Activated CD8-positive, alpha-beta memory T cell treated with anti-CD3 and anti-CD28 coated beads, Interleukin-2, amount 50 U/mL, for 24 hours (primary cell): ENCODE data around the gene GRID2IP.

Experiments used
- DNase-seq: peaks from one replicate; pipeline ENCODE4 v3.0.0-alpha.2; 2020; ENCODE audit errors: extremely low read depth

The GRID2IP gene

DNA sequence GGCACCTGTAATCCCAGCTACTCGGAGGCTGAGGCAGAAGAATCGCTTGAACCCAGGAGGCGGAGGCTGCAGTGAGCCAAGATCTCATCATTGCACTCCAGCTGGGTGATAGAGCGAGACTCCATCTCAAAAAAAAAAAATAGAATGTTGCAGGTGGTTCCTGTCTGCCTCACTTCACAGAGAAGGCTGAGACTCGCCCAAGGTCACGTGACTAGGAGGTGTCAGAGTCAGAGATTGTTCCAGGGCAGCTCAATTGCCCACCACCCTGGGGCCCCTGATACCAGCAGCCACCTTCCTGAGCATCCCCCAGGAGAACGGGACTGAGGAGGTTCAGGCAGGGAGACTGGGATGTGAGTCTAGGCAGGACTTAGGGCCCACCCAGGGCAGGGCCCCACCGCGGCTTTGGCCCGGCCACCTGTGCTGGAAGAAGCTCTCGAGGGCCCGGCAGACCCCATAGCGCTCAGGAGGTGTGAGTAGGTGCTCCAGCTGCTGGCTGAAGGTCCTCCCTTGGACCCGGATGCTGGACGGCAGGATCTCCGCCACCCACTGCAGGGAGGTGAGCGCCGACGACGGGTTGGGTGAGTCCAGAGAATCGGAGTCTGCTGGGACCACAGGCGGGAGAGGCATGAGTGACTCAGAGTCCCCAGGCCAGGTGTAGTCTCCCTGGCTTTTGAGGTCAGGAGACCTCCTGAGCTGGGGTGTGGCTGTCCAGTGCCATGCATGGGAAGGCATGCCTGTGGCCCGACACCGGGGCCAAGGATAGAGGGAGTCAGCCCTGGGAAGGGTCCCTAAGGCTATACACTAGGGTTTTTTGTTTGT is 30.9 kb downstream of the GRID2IP start:
- DNase-seq = no peak

DNA sequence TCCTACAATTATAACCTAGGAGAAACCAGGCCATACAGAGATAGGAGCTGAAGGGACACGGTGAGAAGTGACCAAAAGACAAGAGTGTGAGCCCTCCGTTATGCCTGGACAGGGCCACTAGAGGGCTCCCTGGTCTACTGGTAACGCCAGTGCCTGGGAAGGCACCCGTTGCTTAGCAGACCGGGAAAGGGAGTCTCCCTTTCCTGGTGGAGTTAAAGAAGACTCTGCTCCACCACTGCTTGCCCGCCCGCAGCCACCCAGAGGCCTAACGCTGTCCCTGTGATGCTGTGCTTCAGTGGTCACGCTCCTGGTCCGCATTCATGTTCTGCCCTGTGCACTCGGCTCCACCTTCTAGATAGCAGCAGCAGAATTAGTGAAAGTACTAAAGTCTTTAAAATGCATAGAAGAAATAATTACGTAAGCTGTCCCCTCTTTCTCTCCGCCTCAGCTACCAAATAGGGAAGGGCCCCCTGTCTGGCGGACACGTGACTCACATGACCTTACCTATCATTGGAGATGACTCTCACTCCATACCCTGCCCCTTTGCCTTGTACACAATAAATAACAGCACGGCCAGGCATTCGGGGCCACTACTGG is 34.8 kb downstream of the GRID2IP start:
- DNase-seq = no peak

DNA sequence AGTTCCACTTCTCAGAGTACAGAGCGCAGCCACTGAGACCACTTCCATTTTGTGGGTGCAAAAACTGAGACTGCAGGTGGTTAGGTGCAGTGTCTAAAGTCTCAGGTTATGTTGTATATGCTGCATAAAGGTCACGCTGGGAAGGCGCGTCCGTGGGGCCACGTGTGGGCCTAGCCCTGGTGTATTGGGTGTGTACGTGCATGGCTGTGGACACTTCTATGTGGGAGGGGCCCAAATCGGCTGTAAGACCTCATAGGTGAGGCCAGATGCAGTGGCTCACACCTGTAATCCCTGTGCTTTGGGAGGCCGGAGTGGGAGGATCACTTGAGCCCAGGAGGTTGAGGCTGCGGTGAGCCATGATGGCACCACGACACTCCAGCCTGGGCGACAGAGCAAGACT is 37.7 kb downstream of the GRID2IP start:
- no peak for DNase-seq

DNA sequence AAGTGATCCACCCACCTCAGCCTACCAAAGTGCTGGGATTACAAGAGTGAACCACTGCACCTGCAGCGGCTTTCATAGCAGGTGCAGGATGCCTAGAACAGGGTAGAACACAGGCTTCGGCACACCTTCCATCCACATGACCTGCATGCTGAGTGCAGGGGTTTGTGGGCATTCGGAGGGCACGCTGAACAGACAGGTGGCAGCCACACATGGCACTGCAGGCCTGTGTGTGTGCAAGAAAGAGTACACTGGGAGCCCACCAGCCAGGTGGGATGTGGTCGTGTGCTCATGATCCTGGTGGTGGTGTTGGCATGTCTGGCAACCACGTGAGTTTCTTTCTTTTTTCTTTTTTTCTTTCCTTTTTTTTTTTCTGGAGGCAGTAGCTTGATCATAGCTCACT is 38.4 kb downstream of the GRID2IP start:
- no peak for DNase-seq

DNA sequence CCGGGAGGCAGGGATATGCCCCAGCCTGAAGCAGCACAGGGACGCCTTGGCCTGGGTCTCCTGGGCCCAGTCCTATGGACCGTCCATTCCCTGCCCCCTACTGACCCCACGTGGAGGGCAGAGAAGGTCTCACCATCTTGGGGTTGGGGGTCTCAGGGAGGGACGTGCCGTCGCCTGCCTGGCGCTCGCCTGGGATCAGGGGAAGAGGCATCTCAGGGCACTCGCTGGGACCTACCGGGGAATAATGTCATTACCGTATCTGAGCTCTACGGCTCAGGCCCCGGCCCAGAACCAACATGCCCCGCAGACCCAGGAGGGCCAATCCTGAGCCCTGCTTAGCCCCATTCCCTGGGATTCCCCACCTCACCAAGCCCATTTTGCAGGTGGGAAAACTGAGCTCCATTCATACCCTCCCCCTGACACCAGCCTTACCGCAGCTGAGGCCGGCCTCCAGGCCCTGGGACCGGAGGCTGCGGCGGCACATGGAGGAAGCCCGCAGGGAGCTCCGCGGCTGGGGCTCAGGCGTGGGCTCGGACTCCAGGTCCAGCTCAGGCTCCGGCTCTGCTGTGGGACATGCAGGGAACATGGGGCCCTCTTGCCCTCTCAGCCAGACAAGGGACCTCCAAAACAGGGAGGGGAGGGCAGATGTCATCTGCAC is 40.7 kb downstream of the GRID2IP start:
- DNase-seq = no peak

DNA sequence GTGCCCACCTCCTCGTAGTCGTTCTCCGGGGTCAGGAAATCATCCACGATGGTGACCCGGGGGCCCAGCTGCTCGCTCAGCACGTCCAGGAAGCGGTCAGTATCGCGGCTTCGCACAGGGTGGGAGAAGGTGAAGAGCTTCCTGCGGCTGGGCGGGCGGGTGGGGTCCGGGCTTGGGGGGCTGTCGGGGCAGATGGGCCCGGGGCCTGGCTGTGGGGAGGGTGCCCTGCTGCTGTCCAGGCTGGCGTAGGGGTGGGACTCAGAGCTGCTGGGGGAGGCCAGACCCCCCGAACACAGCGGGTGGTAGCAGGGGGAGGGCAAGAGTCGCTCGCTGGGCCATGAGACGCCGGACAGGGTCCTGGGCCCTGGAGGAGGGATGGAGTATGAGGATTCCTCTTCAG is 42.3 kb downstream of the GRID2IP start:
- DNase-seq = no peak

DNA sequence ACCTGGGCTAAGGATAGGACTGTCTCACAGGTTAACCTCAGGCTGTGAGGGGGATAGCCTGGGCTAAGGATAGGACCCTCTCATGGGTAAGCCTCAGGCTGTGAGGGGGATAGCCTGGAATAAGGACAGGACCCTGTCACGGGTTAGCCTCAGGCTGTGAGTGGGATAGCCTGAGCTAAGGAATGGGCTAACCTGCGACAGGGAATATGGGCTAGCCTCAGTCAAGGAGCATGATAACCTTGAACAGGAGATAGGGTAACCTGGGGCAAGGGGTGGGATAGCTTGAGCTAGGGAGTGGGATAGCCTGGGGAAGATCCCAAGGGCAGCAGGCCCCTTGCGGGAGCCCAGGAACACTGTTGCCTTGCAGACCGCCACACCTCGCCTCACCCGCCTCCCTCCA is 42.7 kb downstream of the GRID2IP start:
- DNase-seq = no peak

DNA sequence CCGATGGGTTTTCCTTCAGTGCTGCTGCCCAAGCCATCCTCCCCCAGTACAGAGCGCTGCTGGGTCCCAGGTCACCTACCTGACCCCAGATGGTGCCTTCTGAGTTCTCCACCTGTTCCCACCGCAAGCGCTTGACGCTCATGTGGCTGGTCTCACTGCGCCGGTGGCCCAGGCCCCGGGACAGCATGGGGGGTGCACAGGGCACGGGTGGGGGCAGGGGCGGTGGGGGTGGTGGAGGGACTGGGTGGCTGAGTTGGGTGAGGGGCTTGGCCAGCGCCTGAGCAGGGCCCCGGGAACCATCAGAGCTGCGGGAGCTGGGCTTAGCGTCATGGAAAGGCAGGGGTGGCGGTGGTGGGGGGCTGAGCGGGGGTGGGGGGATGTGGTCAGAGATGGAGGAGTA is 43.4 kb downstream of the GRID2IP start:
- no peak for DNase-seq

DNA sequence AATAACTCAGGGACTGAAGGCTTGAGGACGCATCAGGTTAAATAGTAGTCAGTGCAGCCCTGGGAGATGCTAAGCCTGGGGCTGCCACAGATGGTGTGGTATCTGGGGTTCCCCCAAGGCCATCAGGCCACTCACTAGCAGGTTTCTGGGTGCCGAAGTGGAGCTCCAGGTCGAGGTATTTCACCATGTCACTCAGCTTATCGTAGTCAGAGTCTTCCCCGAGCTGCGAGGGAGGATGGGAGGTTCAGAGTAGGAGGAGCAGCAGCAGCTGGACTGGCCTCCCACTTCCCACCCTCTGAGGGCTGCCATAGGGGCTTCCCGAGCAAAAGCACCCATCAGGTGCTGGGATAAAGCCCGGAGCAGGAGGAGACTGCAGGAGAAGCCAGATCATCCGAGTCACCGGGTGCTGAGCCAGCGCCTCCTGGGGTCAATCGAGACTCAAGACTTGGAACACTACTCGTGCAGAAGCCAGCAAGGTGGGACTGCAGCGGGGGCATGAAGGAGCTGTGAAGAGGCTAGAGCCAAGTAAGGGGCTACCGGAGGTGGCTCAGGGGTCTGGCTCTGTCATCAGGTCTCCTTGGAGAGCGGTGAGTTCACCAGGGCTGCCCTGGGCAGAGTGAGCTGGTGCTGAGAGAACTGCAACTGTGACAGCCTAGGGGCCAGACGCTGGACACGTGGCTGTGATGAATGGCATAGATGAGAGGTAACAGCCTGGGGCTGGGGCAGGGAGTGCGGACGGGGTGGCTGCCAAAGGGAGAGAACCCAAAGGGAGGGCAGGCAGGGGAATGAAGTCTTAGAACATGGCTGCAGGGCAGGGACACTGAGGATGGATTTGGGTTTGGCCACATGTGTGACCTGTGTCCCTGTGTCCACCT is 45.3 kb downstream of the GRID2IP start:
- no peak for DNase-seq

DNA sequence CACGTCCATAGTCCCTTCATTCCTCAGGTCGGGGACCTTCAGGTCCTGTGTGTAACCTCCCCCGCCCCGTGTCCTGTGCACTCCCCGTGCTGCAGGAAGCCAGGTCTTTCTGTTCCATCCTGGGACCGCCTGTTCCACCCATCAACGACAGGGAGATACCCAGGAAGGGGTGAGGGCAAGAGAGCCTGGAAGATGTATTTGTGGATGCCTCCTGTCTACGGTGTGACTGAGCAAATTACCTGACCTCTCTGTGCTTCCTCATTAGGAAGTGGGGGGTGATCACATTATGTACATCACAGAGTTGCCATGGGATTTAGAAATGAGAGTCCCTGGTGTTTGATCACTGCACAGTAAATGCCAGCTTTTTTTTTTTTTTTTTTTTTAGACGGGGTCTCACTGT is 46.3 kb downstream of the GRID2IP start:
- no peak for DNase-seq

DNA sequence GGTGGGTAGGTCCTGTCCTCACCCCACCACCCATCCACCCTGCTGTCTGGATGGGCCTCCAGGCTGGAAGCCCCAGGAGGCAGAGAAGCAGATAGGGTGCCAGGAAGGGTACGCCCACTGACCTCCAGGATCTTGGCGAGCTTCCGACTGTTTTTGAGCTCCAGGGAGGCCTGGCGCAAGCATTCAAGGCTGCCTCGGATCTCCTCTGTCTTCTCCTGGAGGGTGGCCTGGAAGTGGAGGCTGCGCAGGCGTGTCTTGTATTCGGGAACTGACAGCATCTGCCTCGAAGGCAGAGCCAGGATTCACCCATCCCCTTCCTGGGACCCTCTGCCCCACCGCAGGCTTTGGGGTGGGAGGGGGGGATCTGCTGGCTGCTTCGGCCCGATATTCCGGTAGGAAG is 48.4 kb downstream of the GRID2IP start:
- DNase-seq = no peak

DNA sequence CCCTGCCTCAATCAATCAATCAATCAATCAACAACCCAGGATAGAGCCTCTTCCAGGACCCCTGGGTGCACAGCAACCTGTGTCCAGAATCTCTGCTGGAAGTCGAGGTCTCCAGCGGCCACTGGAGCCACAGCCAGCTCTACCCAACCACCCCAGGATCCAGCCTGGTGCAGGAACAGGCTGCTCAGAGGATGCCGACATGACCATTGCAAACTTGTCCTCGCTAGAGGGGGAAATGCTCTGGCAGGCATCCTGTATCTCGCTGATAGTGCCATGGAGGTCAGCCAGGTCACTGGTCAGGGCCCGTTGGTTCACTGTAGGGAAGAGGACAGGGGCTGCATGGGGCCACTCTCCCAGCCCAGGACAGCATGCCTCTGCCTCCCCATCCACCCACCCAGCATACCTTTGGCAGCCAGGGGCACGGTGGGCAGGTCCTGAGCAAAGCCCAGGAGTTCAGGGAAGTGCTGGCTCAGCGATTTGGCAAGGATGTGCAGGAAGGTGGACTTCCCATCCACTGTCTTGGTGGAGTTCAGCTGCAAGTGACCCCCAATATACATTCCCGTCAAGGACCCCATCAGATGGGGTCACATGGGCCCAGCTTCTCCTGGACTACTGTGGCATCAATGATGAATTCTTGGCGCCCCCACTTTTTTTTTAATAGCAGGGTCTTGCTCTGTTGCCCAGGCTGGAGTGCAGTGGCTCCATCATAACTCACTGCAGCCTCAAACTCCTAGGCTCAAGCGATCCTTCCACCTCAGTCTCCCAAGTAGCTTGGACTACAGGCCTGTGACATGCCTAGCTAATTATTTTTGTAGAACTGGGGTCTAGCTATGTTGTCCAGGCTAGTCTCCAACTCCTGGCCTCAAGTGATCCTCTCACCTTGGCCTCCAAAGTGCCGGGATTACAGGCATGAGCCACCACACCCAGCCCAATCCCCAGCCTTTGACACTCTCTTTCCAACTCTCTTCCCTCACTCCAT is 49.4 kb downstream of the GRID2IP start:
- no peak for DNase-seq

DNA sequence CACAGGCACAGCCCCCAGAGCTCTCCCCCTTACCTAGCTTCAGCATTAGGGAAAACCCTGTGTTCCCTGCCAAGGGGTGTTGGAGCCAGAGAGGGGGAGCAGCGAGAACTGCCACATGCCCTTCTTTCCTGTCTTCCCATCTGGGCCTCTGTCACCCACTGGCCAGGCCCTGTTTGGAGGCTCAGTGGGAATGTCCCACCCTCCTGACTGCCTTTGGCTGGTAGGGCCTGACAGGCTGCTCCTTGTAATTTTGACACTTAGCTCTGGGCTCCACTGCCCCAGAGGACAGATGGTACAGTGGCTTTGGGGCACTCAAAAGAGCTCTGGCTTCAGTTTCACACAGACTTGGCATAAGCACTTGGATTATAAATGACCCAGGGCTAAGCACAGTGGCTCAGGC is 50.6 kb downstream of the GRID2IP start:
- DNase-seq = no peak

DNA sequence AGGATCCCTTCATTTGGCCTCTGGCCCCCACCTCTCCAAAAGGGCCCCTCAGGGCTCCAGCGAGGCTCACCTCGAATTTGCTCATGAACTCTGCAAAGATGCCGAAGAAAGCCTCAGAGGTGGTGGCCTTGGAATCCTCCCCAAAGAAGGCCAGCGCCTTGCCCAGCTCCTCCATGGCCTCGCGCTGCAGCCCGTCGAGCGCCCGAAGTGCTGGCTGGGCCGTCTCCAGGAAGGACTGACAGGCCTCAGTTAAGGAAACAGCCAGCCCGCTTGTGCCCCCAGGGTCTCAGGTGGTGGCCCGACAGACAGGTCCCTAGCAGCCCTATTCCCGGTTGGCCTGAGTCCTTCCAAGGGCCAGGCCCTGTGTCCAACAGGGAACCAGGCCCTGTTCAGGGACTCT is 53.3 kb downstream of the GRID2IP start:
- no peak for DNase-seq

DNA sequence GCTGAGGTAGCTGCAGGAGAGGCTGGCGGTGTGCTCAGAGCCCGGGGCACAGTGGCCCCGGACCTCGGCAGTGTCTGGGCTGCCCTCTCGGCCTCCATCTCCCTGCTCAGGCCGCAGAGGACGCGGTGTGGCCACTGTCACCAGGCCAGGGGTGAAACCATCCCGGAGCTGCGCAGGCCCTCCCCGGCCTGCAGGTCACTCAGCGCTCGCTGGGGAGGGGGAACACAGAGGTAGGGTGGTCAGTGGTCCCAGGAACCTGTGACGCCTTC is 53.7 kb downstream of the GRID2IP start:
- DNase-seq = no peak

DNA sequence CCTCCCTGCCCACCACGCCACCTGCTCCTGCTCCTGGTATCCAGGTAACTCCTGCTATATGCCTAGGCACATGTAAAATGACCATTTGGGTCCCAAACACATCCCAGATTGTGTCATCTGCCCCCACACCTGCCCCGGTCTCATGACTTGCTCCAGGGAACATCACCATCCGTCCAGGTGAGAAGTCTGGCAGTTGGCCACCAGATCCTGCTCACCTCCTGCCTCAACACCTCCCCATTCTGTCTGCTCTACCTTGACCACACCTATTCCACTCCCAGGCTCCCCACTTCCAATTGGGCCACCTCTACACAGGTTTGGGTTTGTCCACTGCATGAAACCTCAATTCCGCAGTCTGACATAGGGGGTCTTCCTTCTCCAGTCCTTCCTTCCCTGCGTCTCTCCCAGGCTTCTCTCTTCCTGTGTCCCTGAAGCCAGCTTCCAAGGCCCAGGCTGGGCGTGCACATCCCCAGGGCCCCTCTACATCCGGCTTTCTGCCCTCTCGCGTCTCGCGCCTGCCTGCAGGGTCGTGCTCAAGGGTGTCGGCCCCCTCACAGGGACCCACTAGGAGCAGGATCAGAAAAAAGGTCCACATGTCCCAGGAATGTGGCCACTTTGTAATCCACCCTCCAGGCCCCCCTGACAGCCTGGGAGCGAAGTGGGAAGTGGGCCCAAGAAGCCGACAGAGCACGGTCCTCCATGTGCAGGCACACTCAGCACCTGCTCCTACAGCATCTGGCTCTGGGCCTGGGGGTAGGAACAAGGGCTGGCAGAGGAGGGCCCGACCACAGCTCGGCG is 54.2 kb downstream of the GRID2IP start:
- DNase-seq = no peak

DNA sequence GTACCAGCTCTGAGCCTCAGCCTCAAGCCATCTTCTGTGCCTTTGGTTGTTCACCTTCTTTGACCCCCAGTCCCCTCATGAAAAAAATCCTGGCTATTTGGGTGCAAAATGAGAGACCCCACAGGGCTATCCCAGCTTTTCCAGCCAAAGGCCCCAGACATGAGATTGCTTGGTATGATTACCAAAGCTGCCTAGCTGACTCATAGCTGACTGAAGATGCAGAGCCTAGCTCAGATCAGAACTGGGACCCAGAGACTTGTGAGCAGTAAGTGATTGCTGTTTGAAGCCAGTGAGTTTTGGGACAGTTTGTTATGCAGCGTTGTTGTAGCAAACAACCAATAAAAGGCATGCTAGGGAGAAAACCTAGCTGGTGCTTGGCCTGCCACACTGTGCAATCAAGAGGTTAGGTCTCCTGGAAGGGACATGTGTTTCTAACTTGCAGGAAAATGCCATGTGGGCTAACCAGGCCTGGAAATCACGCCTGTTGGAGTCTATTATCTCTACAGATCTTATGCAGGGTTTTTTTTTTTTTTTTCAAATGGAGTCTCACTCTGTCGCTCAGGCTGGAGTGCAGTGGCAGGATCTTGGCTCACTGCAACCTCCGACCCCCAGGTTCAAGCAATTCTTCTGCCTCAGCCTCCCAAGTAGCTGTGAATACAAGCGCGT is 55.5 kb downstream of the GRID2IP start:
- no peak for DNase-seq

DNA sequence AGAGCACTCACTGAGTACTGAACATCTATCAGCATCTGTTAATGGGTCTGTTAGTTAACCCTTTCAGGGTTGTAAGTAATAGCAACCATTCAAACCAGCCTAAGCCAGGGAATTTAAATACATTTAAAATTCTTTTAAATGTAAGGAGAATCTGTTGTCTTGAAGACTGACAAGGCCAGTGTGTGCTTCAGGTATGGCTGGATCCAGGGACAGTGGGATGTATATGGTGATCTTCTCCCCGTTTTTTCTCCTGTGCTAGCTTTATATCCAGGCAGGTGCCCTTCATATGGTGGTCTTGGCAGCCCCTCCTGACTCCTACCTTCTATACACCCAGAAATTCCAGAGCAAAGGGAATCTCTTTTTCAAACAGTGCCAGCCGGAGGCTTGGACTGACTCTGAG is 56.9 kb downstream of the GRID2IP start:
- DNase-seq = no peak

DNA sequence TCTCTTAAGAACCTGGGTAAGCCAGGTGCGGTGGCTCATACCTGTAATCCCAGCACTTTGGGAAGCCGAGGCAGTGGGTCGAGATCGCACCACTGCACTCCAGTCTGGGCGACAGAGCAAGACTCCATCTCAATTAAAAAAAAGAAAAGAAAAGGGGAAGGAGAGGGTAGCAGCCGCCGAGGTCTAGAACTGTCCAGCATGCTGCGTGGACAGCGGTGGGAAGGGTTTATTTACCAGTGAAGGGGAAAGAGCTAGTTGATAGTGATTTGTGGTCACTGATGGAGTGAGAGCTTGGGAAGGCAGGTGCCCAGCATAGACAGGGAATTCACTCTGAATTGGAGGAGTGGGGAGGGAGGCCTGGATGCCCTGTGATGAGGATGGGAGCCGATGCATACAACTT is 60.1 kb downstream of the GRID2IP start:
- no peak for DNase-seq

DNA sequence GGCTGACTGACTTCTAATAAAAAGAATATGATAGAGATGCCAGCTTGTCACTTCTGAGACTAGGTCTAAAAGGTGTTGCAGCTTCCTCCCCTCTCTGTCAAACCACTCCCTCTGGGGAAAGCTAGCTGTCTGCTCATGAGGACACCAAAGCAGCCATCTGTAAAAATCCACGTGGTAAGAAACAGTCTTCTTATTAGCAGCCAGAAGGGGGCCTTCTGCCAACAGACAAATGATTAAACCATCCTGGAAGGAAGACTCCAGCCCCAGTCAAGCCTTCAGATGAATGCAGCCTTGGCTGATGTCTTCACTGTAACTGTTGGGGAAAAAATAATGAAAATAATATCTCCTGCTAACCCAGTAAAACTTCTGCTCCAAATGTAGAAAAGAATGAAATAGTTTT is 61.6 kb downstream of the GRID2IP start:
- no peak for DNase-seq
